HG03108 (cell line): ENCODE measurements around the gene MRPL12.
A peak's percentile ranks its signal among the peaks of the same experiment; 100 is the strongest.

Experiments used
- ATAC-seq: cut with Tn5 transposase; IDR thresholded peaks from one replicate; pipeline ENCODE4 v1.9.1; 2021; ENCODE audit warnings: moderate library complexity; ENCODE audit not compliant: unreplicated experiment

Gene MRPL12

GRCh38 chr17:81700353-81701287 is 2.5 kb upstream of the MRPL12 start:
- no peak for ATAC-seq

GRCh38 chr17:81701288-81702071 is 1.7 kb upstream of the MRPL12 start:
- ATAC-seq = no peak

- ATAC-seq = no peak
Observed at GRCh38 chr17:81703747-81704654, 834 bp downstream of the MRPL12 start.

- no peak for ATAC-seq
Observed at GRCh38 chr17:81705518-81706231, 2.5 kb downstream of the MRPL12 start.

GRCh38 chr17:81706232-81706611 is 3.1 kb downstream of the MRPL12 start:
- no peak for ATAC-seq

- ATAC-seq = no peak
Observed at GRCh38 chr17:81706757-81707624, 3.8 kb downstream of the MRPL12 start.

GRCh38 chr17:81707725-81708646 is 4.8 kb downstream of the MRPL12 start:
- ATAC-seq = no peak

- no peak for ATAC-seq
Observed at GRCh38 chr17:81708739-81709185, 5.6 kb downstream of the MRPL12 start.

- no peak for ATAC-seq
Observed at GRCh38 chr17:81710514-81711308, 7.5 kb downstream of the MRPL12 start.

- ATAC-seq = peak; percentile 45
Observed at GRCh38 chr17:81711814-81712467, 8.8 kb downstream of the MRPL12 start, which contains the start of gene SLC25A10. SLC25A10 (plus strand) TSS chr17:81712284; CDS start chr17:81712427, 143 bp downstream.

- ATAC-seq = peak; percentile 19
Observed at GRCh38 chr17:81712468-81713003, 9.4 kb downstream of the MRPL12 start.

- no peak for ATAC-seq
Observed at GRCh38 chr17:81713004-81713555, 9.9 kb downstream of the MRPL12 start.

GRCh38 chr17:81713556-81714411 is 10.6 kb downstream of the MRPL12 start:
- ATAC-seq = no peak

GRCh38 chr17:81714412-81715106 is 11.4 kb downstream of the MRPL12 start:
- no peak for ATAC-seq
